GM11168 (cell line): ENCODE results near the gene NAA11.

ENCODE experiments used
- in situ Hi-C: fragments of 300-500 bp; cut with MboI; formaldehyde crosslinking; loops from one replicate; pipeline ENCODE4 v1.12.0; 2022; ENCODE audit warnings: low sequenced_read_pairs; ENCODE audit not compliant: unreplicated experiment

Gene NAA11

GRCh38 chr4:79325864-79326328 is at the start of gene NAA11:
Gene NAA11 (minus strand): TSS chr4:79326061. CDS start chr4:79325877, 184 bp downstream.
- in situ Hi-C loops, result no loop called here

- in situ Hi-C loops, result no loop called here
These were observed 44.2 kb upstream of the NAA11 start for GRCh38 chr4:79370026-79370425.

DNA sequence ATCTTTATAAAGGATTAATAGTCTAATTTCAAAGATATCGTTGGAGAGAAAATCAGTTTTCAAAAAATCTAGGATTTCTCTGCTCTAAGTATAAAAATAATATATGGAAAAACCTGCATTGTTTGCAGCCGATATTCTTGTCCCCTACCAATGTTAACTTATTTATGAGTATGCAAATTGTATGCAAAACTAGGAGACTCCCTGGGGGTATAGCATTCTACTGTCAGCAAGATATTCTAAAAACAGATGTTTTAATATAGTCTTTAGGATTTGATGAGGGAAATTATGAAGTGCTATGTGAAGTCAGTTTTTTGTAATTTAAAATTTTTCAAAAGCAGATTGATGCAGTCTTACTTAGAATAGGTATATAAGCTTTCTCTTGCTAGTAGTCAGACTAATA is 41.2 kb upstream of the NAA11 start:
- in situ Hi-C loops, result no loop called here

GRCh38 chr4:79366422-79366821 is 40.6 kb upstream of the NAA11 start:
- in situ Hi-C loops, result no loop called here

GRCh38 chr4:79364061-79364460 is 38.2 kb upstream of the NAA11 start:
- in situ Hi-C loops, result no loop called here

DNA sequence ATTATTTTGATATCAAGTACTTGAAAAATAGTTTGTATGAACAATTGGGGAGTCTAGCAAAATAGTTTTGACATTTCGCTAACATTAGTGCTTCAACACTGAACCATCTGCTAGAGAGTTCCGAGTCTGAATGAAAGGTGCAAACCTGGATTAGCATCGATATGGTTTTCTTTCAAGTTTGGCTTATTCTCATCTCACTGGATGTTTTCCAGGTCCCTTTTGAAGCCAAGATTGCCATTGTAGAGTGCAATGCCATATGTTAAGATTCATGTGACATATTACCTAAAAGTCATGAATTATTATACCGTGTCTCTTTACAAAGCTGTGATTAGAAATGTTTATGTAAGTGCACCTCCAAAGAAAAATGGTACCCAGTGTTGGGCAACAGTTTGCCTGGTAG is 36.8 kb upstream of the NAA11 start:
- in situ Hi-C loops, result no loop called here

GRCh38 chr4:79360006-79360405 is 34.1 kb upstream of the NAA11 start:
- in situ Hi-C loops, result no loop called here

DNA sequence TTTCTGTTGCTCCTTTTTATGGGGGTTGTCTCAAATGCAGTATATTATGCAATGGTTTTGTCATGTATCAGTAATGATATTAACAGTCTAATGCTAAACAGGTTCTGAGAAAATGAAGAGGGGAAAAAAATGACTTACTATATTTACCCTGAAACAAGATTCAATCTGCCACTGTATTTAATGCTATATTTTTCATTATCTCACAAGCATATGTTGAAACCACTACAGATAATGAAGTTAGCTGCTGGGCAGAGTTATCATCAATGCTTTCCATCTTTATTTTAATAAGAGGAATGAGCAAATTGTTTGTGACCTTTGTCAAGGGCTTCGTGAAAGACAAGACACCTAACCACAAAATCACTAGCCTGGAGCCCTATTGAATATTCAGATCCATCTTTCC is 32.6 kb upstream of the NAA11 start:
- in situ Hi-C loops, result no loop called here

GRCh38 chr4:79357365-79357764 is 31.5 kb upstream of the NAA11 start:
- in situ Hi-C loops, result no loop called here

- in situ Hi-C loops, result no loop called here
These were observed 27.2 kb upstream of the NAA11 start for GRCh38 chr4:79353075-79353474.

- in situ Hi-C loops, result no loop called here
These were observed 22.5 kb upstream of the NAA11 start for GRCh38 chr4:79348405-79348804.

DNA sequence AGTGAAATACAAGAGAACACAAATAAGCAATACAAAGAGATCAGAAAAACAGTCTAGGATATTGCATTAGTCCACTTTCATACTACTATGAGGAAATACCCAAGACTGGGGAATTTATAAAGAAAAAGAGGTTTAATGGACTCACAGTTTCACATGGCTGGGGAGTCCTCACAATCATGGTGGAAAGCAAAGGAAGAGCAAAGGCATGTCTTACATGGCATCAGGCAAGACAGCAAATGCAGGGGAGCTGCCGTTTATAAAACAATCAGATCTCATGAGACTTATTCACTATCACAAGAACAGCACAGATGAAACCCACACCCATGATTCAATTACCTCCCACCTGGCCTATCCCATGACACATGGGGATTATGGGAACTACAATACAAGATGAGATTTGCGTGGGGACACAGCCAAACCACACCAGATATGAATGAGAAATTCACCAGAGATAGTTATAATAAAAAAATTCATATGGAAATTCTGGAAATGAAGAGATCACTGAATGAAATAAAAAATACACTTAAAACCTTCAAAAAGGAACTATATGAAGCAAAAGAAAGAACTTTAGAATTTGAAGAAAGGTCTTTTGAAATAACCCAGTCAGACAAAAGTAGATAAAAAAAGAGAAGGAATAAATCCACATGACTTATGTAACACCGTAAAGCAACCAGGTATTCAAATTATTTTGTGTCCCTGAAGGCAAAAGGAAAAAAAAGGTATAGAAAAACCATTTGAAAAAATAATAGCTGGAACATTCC is 16.2 kb upstream of the NAA11 start:
- in situ Hi-C loops, result no loop called here

- in situ Hi-C loops, result no loop called here
These were observed 14.7 kb upstream of the NAA11 start for GRCh38 chr4:79340568-79340967.

- in situ Hi-C loops, result no loop called here
These were observed 12.3 kb upstream of the NAA11 start for GRCh38 chr4:79338148-79338547.

DNA sequence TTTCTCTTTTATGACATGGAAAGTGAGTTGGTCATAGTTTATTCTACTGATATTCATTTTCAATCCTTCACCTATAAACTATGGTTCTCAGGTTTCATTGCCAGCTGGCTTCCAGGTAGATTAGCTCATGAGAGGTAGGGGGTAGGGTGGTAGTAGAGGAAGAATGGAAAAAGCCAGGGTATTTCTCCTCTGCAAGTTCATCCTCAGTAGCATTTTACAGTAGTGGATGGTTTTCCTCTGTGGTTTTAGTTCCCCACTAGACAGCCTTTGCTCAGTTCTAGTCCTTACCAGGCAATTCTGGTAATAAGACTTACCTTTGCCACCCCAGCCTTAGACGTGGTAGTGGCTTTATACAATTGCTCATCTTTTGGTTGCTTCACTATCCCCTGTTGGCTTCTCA is 8.9 kb upstream of the NAA11 start:
- in situ Hi-C loops, result no loop called here

DNA sequence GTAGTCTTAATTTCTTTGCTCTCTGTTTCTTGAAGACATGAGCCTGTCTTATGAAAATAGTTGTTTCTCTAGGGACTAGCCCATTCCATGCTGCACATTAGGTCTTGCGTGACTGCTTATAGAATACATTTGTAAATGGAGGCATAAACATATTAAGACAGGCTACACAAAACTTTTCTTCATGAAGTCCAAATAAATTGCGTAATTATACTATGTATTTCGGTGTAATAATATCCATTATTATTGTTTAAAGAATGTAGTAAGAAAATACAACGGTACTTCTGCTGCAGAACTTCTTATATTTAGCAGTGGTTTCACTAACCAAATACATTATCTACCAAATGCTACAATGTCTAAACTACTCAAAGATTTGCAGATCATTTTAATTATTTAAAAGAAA is 8.5 kb upstream of the NAA11 start:
- in situ Hi-C loops, result no loop called here

GRCh38 chr4:79331126-79331876 is 5.4 kb upstream of the NAA11 start:
- in situ Hi-C loops, result no loop called here

- in situ Hi-C loops, result no loop called here
These were observed 4.9 kb upstream of the NAA11 start for GRCh38 chr4:79330720-79331119.

GRCh38 chr4:79325436-79325835 is 425 bp downstream of the NAA11 start:
- in situ Hi-C loops, result no loop called here

DNA sequence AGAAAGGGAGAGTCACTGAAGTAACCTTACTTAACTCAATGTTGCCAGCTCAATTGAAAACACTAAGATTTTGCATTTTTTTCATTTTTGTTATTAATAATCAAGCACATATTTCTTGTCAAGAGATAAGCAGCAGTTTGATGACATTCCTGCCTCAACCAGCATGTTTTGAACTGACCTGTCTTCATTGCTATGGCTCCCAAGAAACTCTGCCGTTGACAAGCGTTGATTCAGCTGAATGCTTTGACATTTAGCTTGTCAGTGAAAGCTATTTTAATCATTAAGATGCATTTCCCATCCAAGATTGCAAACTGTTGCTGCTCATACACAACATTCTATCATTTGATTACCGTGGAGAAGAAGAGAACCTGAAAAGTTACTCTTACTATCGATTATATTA is 5.9 kb downstream of the NAA11 start:
- in situ Hi-C loops, result no loop called here

GRCh38 chr4:79317711-79318110 is 8.2 kb downstream of the NAA11 start:
- in situ Hi-C loops, result no loop called here

- in situ Hi-C loops, result no loop called here
These were observed 10.0 kb downstream of the NAA11 start for GRCh38 chr4:79315891-79316290.
